Measurements from ENCODE around the gene HOXB1. TPM values are rescaled to one million over a fixed set of nuclear protein-coding genes. Genes with fewer than 3 reads are reported as not detected.
"Not testable (repeated sequence)": the region's sequence is repeated elsewhere in the genome, so short reads cannot be mapped to it uniquely, and the experiment has no call there.

The HOXB1 gene
- total RNA-seq, 2 experiments from 2014 or later = not detected

DNA sequence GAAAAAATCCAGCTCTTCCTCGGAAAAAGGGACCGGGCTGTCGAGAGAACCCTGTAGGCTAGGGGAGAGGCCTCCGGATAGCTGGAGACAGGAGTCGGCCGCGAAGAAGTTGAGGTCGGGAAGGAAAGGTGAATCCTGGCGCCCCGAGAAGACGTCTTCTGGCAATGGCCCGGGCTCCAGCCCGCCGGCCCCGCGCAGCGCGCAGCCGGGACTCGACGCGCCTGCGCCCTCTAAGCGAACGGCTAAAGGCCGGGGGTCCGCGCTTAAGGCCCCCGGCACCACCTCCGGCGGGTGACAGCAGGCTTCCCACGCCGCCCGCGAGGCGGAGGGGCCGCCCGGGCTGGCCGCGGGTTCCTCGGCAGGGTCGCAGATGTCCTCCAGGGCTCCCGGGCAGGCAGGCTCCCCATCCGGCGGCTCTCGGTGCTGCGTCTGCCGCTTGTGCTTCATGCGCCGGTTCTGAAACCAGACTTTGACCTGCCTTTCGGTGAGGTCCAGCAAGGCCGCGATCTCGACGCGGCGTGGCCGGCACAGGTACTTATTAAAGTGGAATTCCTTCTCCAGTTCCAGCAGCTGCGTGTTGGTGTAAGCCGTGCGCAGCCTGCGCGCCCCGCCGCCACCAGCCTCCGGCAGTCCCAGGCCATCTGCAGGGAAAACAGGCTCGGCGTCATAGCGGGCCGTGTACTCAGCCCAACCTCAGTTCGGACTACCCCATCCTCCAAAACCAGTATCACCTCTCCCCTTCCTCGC lies 12.5 kb upstream of the HOXB1 start:
- CTCF ChIA-PET = interaction anchor here (0.5 to 1.2 kb wide), 4 partner anchors 24 to 153 kb away, joined by 3 to 4 read pairs (median 3); no protein-coding TSS in a partner anchor
- Mint-ChIP-seq H3K4me3 (peak overlapping the region; percentile 96), H3K4me1 (ENCODE audit: low read depth) (peaks cover 55% of the 10 kb centered on the region), H3K9me3 (no peaks in the 10 kb centered on the region), H3K27ac (peak overlapping the region; percentile 100), H3K27me3 (ENCODE audit: low read depth) (peaks cover 9% of the 10 kb centered on the region), H3K36me3 (ENCODE audit: low read depth) (peaks cover 14% of the 10 kb centered on the region)
- intact Hi-C loops (cut with micrococcal nuclease) = loop anchor here (1.0 to 5.0 kb wide), 2 partner anchors 35 to 51 kb away; partner anchors contain the start of gene HOXB4
- DNase-seq = peak; percentile 73

DNA sequence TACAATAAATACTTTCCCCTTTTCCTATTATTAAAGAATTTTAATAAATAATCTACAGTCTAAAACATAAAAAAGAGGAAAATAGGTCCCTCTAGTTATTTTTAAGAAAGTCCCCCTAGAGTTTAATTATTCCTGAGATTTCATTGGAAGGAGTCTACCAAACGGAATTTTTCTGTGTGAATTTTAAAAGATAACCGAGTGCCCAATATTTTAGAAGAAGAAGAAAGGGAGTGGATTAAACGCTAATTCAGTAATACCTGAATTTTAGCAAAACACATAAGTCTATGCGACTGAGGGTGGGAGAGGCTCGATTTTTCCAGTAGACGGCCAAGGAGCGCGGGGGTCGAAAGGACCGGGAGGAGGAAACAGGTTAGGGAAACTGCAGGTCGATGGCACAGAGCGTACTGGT lies 11.9 kb upstream of the HOXB1 start:
- Mint-ChIP-seq H3K9me3 (no peaks in the 10 kb centered on the region), H3K4me1 (ENCODE audit: low read depth) (peaks cover 49% of the 10 kb centered on the region), H3K27ac (peak overlapping the region; percentile 100), H3K4me3 (peak overlapping the region; percentile 96), H3K27me3 (ENCODE audit: low read depth) (peaks cover 9% of the 10 kb centered on the region), H3K36me3 (ENCODE audit: low read depth) (peaks cover 14% of the 10 kb centered on the region)
- CTCF ChIA-PET = interaction anchor here (0.5 to 0.6 kb wide), 3 partner anchors 24 to 152 kb away, joined by 3 read pairs; no protein-coding TSS in a partner anchor
- no peak for DNase-seq
- intact Hi-C loops (cut with micrococcal nuclease) = loop anchor here (1.0 to 5.0 kb wide), 2 partner anchors 36 to 50 kb away; partner anchors contain the start of gene HOXB4

DNA sequence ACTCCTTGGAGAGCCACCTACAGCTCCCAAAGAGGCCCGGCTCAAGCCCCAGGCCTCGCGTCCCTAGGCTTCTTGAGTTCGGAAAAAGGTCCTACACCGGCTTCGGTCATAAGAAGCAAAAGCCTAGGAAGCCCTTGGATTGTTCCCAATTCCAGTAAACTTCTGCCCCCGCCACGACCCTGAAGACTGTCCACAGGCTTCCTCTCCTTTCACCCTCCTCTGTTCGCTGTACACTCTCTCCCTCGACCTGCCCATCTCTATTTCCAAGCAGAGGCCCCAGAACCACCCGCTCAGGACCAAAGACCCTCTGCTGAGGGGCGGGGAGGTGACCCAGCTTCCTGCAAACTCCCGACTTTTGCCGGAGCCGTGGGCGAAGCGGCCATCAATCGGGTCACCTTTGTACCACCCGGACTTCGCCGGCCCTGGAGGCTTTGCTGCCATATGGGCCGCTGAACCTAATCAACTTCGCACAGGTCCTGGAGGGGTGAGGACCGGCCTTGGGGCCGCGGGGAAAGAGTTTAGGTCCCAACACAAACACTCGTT lies 11.4 kb upstream of the HOXB1 start:
- Mint-ChIP-seq H3K4me3 (peak overlapping the region; percentile 96), H3K36me3 (ENCODE audit: low read depth) (peaks cover 14% of the 10 kb centered on the region), H3K27me3 (ENCODE audit: low read depth) (peaks cover 9% of the 10 kb centered on the region), H3K27ac (peak overlapping the region; percentile 100), H3K9me3 (no peaks in the 10 kb centered on the region), H3K4me1 (ENCODE audit: low read depth) (peaks cover 49% of the 10 kb centered on the region)
- intact Hi-C loops (cut with micrococcal nuclease) = loop anchor here (5.0 kb wide), 1 partner anchor 50 kb away; no protein-coding TSS in a partner anchor
- CTCF ChIA-PET = interaction anchor here (0.5 to 1.3 kb wide), 3 partner anchors 31 to 152 kb away, joined by 3 read pairs; no protein-coding TSS in a partner anchor
- DNase-seq = peak; percentile 38

DNA sequence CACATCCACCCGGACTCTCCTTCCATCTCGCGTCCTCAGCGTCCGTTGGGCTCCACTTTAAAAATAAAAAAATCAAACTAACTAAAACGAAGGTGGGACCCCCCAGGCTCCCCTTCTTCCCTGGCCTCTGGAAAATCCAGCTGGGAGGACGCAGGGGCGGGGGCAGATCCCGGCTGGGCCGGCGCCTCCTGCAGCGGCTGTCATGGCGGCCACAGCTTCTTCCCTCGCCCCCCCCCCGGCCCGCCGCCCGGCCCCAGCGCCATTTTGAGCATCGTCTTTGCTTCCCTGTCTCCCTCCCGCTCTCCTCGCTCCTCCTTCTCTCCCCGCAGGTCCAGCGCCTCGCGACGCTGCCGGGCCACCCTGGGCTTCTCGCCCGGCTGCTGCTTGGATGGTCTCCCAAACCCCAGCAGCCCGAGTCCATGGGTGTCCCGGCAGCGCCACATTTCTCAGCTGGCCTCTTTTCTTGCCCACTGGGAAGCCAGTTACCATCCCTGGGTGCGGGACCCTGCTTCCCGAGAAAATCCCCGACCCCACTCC lies 10.8 kb upstream of the HOXB1 start:
- Mint-ChIP-seq H3K36me3 (ENCODE audit: low read depth) (peaks cover 14% of the 10 kb centered on the region), H3K4me3 (peak overlapping the region; percentile 96), H3K4me1 (ENCODE audit: low read depth) (peaks cover 45% of the 10 kb centered on the region), H3K9me3 (no peaks in the 10 kb centered on the region), H3K27me3 (ENCODE audit: low read depth) (peaks cover 9% of the 10 kb centered on the region), H3K27ac (peak overlapping the region; percentile 100)
- peak; percentile 63 for DNase-seq
- CTCF ChIA-PET = interaction anchor here (1.3 kb wide), 1 partner anchor 51 kb away, joined by 3 read pairs; no protein-coding TSS in a partner anchor
- intact Hi-C loops (cut with micrococcal nuclease) = loop anchor here (2.0 to 5.0 kb wide), 2 partner anchors 31 to 49 kb away; no protein-coding TSS in a partner anchor

DNA sequence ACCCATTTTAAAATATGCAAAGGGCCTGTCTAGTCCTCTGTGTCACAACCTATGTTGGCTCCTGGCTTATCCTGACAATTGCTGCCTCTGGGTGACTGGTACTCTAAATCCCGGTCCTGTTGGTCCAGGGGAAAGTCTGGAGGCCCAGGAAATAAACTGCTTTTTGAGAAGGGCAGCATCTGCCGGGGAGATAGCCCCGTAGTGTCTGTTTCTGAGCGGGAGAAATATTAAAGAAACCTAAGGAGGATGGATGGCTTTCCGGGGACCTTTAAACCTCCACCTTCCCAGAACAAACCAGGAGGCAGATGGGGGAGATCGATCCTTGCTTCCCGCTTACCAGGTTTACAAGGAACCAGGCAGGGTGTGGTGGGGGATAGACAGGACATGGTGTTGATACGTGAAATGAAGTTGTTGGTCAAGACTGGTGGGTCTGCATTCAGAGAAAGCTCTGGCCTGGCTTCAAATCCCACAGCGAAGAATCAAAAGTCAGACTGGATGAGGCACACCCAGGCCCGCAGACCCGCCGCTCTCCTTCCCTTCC lies 10.3 kb upstream of the HOXB1 start:
- CTCF ChIA-PET = interaction anchor here (0.9 to 1.3 kb wide), 4 partner anchors 47 to 189 kb away, joined by 3 to 5 read pairs (median 4); no protein-coding TSS in a partner anchor
- Mint-ChIP-seq H3K27ac (peak overlapping the region; percentile 100), H3K36me3 (ENCODE audit: low read depth) (peaks cover 14% of the 10 kb centered on the region), H3K4me1 (ENCODE audit: low read depth) (peaks cover 41% of the 10 kb centered on the region), H3K9me3 (no peaks in the 10 kb centered on the region), H3K27me3 (ENCODE audit: low read depth) (peaks cover 9% of the 10 kb centered on the region), H3K4me3 (peak overlapping the region; percentile 96)
- intact Hi-C loops (cut with micrococcal nuclease) = loop anchor here (2.0 to 5.0 kb wide), 2 partner anchors 30 to 49 kb away; no protein-coding TSS in a partner anchor
- DNase-seq = no peak

DNA sequence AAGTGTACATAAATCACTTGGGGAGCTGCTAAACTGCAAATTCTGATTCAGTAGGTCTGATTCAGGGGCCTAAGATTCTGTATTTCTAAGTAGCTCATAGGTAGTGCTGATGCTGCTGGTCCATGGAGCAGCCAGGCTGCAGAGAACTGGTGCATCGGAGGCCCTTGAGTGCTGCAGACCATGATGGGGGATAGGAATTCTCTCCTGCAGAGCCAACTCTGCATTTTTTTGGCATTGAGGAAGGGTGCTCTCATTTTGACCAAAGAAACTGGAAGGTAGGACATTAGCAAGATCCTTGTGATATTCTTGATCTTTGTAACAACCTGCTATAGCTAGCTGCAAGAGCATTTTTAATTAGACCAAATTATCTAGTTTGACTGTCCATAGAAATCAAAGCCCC lies 9.4 kb upstream of the HOXB1 start:
- Mint-ChIP-seq H3K4me1 (ENCODE audit: low read depth) (peaks cover 37% of the 10 kb centered on the region), H3K9me3 (no peaks in the 10 kb centered on the region), H3K36me3 (ENCODE audit: low read depth) (peaks cover 14% of the 10 kb centered on the region), H3K27me3 (ENCODE audit: low read depth) (peaks cover 9% of the 10 kb centered on the region), H3K4me3 (peak overlapping the region; percentile 10), H3K27ac (peak overlapping the region; percentile 79)
- CTCF ChIA-PET = interaction anchor here (0.5 to 1.2 kb wide), 7 partner anchors 47 to 189 kb away, joined by 3 to 5 read pairs (median 4); partner anchors contain the start of gene HOXB5
- no peak for DNase-seq
- intact Hi-C loops (cut with micrococcal nuclease) = loop anchor here (2.0 to 5.0 kb wide), 2 partner anchors 29 to 48 kb away; no protein-coding TSS in a partner anchor

DNA sequence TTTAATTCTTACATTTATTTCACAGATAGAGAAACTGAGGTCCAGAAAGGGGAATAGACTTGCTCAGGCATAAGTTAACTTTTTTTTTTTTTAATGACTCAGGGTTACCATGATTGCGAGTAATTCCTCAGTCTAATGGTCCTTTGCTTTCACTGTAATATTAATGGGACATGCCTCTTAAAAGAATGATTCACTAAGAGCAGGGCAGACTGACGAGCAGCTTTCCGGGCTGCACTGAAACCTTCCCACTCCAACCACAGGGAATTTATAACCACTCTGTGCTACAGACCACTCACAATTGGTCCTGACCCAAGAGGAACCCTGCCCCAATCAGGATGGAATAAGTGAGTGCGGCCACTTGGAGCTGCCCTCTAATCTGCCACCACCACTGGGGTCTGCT lies 8.4 kb upstream of the HOXB1 start:
- H3K27ac Mint-ChIP-seq = peak overlapping the region; percentile 13

DNA sequence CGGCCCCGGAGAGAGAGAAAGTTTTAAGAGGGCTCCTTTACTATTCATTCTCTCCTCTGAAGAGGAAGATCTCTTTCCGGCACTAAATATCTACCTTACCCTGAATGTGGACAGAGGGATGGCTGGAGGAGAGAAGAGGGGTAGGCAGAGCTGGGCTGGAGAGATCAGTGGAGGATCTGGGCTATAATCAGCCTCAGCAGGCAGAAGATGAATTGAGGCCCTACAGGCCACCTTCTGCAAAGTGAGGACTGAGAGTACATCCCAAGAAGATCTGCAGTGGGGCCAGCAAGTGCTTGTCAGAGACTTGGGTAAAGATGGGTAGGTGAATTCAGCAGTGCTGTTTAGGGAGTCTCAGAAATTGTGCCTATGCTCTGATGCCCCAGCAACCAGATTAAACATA lies 6.5 kb upstream of the HOXB1 start:
- H3K9me3 Mint-ChIP-seq = no peaks in the 10 kb centered on the region
- intact Hi-C loops (cut with micrococcal nuclease) = no loop called here
- CTCF ChIA-PET = interaction anchor here (0.6 kb wide), 1 partner anchor 228 kb away, joined by 3 read pairs; no protein-coding TSS in a partner anchor

More for the DNA sequence above, 8.4 kb upstream of the HOXB1 start:
- Mint-ChIP-seq H3K4me3 (no peak overlapping the region), H3K27me3 (ENCODE audit: low read depth) (peaks cover 9% of the 10 kb centered on the region), H3K36me3 (ENCODE audit: low read depth) (peaks cover 14% of the 10 kb centered on the region), H3K4me1 (ENCODE audit: low read depth) (peaks cover 31% of the 10 kb centered on the region), H3K9me3 (no peaks in the 10 kb centered on the region)
- intact Hi-C loops (cut with micrococcal nuclease) = no loop called here
- CTCF ChIA-PET = interaction anchor here (0.7 to 0.8 kb wide), 2 partner anchors 47 to 54 kb away, joined by 4 read pairs; partner anchors contain the start of gene HOXB5
- DNase-seq = no peak

DNA sequence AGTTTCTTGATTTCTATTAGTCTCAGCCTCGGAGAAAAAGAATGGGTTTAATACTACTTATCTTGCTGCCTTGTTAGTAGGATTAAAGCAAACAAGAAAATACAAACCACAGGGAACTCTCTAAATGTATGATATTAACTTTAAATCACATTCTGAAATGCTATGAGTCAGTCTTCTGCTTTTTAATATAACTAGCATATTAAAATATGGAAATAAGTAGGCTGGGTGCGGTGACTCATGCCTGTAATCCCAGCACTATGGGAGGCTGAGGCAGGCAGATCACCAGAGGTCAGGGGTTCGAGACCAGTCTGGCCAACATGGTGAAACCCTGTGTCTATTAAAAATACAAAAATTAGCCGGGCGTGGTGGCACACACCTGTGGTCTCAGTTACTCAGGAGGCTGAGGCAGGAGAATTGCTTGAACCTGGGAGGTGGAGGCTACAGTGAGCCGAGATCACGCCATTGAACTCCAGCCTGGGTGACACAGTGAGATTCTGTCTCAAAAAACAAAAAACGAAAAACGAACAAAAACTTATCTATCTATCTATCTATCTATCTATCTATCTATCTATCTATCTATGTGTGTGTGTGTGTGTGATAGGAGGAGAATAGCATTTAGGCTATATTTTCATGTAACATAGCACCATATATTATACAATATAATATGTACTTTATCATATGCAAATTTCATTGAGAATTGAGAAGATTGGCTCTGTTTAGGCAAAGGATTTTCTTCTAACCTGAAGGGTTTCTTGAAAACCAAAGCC lies 5.2 kb upstream of the HOXB1 start:
- H3K4me3 Mint-ChIP-seq; intact Hi-C loops (cut with micrococcal nuclease); H3K36me3 Mint-ChIP-seq (ENCODE audit: low read depth); H3K27ac Mint-ChIP-seq; H3K27me3 Mint-ChIP-seq (ENCODE audit: low read depth); H3K9me3 Mint-ChIP-seq: not testable (repeated sequence)
- CTCF ChIA-PET = interaction anchor here (0.9 to 1.4 kb wide), 3 partner anchors 11 to 162 kb away, joined by 3 to 4 read pairs (median 3); no protein-coding TSS in a partner anchor
- H3K4me1 Mint-ChIP-seq (ENCODE audit: low read depth) = peaks cover 20% of the 10 kb centered on the region
- peak; percentile 41 for DNase-seq

More for the DNA sequence above, 6.5 kb upstream of the HOXB1 start:
- H3K27ac Mint-ChIP-seq = no peak overlapping the region
- H3K4me3 Mint-ChIP-seq = no peak overlapping the region
- peaks cover 7% of the 10 kb centered on the region for H3K36me3 Mint-ChIP-seq (ENCODE audit: low read depth)
- peaks cover 29% of the 10 kb centered on the region for H3K4me1 Mint-ChIP-seq (ENCODE audit: low read depth)
- peaks cover 4% of the 10 kb centered on the region for H3K27me3 Mint-ChIP-seq (ENCODE audit: low read depth)
- no peak for DNase-seq

DNA sequence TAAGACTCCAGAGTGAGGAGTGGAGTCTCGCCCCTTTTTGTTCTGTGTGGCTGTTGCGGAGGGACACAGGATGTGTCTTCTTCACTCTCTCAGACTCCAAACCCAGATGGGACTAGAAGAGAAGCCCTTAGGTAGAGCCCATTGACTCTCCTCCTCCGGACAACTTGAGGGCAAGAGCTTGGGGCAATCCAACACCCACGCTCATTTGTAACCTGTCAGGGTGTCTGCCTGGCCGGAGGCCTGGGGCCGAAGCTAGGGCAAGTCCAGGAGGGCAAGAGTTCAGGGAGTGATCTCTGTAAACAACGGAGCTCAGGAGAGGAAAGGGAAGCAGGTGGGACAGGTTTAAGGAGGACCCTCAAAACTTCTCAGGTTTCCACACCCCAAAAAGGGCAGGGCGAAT lies 1.4 kb upstream of the HOXB1 start:
- CTCF ChIA-PET = interaction anchor here (0.5 kb wide), 1 partner anchor 355 kb away, joined by 4 read pairs; no protein-coding TSS in a partner anchor

DNA sequence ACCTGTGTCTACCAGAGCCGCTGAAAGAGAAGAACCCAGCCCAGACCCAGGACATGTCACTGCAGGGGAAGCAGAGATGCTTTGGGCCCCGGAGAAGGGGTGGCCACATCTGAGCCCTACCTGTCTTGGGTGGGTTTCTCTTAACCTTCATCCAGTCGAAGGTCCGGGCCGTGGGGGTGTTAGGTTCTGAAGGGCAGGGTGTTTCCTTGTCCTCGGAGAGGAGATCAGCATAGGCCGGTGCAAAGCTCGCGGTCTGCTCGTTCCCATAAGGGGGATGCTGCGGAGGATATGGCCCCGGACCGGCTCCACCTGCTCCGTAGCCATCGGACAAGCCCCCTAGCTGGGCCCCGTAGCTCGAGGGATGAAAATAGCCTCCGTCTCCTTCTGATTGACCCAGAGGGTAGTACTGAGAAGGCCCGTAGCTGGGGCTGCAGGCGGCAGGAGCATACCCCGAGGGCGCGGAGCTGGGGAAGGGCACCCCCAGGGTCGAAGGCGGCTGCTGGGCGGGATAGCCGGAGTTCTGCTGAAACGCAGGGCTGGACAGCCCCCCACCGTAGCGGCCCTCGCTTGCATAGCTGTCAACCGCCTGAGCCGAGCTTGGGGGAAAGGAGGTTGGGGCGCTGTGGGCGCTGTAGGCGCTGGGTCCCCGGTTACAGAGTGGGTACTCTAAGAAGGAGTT lies 464 bp downstream of the HOXB1 start:
- Mint-ChIP-seq H3K36me3 (ENCODE audit: low read depth) (no peaks in the 10 kb centered on the region), H3K4me3 (no peak overlapping the region)

More for the DNA sequence above, 1.4 kb upstream of the HOXB1 start:
- Mint-ChIP-seq H3K4me1 (ENCODE audit: low read depth) (peaks cover 7% of the 10 kb centered on the region), H3K27me3 (ENCODE audit: low read depth) (peaks cover 5% of the 10 kb centered on the region), H3K27ac (no peak overlapping the region), H3K9me3 (no peaks in the 10 kb centered on the region), H3K4me3 (no peak overlapping the region), H3K36me3 (ENCODE audit: low read depth) (no peaks in the 10 kb centered on the region)
- DNase-seq = no peak
- intact Hi-C loops (cut with micrococcal nuclease) = no loop called here

More for the DNA sequence above, 464 bp downstream of the HOXB1 start:
- no peak for DNase-seq
- H3K4me1 Mint-ChIP-seq (ENCODE audit: low read depth) = peaks cover 5% of the 10 kb centered on the region
- H3K9me3 Mint-ChIP-seq = no peaks in the 10 kb centered on the region
- H3K27ac Mint-ChIP-seq = no peak overlapping the region
- CTCF ChIA-PET = interaction anchor here (0.5 kb wide), 1 partner anchor 10 kb away, joined by 4 read pairs; no protein-coding TSS in a partner anchor
- H3K27me3 Mint-ChIP-seq (ENCODE audit: low read depth) = peaks cover 18% of the 10 kb centered on the region
- intact Hi-C loops (cut with micrococcal nuclease) = no loop called here
